GM23248 (cell line): ENCODE results near the gene CXADR. TPM values are rescaled to one million over a fixed set of nuclear protein-coding genes. Genes with fewer than 3 reads are reported as not detected.
"Not testable (repeated sequence)": the region's sequence is repeated elsewhere in the genome, so short reads cannot be mapped to it uniquely, and the experiment has no call there.

Source experiments
- DNase-seq: peaks from one replicate; pipeline ENCODE4 v3.0.0-alpha.2; 2015
- H2AFZ ChIP-seq: fragments of 200-600 bp; sonication (generic); 2 replicates; pipeline ENCODE4 v1.6.1; 2016; ENCODE audit warnings: antibody characterized with exemption
- H3F3A ChIP-seq: fragments of 200-600 bp; sonication (generic); 2 replicates; pipeline ENCODE4 v1.6.1; 2016; ENCODE audit warnings: mild to moderate bottlenecking, antibody characterized with exemption, mixed run types; ENCODE audit not compliant: insufficient read depth
- H3K27ac ChIP-seq: fragments of 200-600 bp; sonication (generic); 2 replicates; pipeline ENCODE4 v1.5.1; 2016; ENCODE audit warnings: mild to moderate bottlenecking
- H3K27me3 ChIP-seq: fragments of 200-600 bp; sonication (generic); replicated peaks from 2 replicates; pipeline ENCODE4 v1.6.1; 2016; ENCODE audit warnings: mild to moderate bottlenecking; ENCODE audit not compliant: insufficient read depth
- H3K36me3 ChIP-seq: fragments of 200-600 bp; sonication (generic); 2 replicates; pipeline ENCODE4 v1.6.1; 2016; ENCODE audit warnings: low read depth, mild to moderate bottlenecking
- H3K4me1 ChIP-seq: fragments of 200-600 bp; sonication (generic); 2 replicates; pipeline ENCODE4 v1.6.1; 2016; ENCODE audit warnings: mild to moderate bottlenecking; ENCODE audit not compliant: insufficient read depth
- H3K4me2 ChIP-seq: fragments of 200-600 bp; sonication (generic); one replicate; pipeline ENCODE4 v1.6.1; 2016; ENCODE audit warnings: mild to moderate bottlenecking; ENCODE audit not compliant: unreplicated experiment
- H3K4me3 ChIP-seq: fragments of 200-600 bp; sonication (generic); 2 replicates; pipeline ENCODE4 v1.5.1; 2016; ENCODE audit warnings: mild to moderate bottlenecking
- H3K79me2 ChIP-seq: fragments of 200-600 bp; sonication (generic); 2 replicates; pipeline ENCODE4 v1.6.1; 2016; ENCODE audit warnings: mild to moderate bottlenecking; ENCODE audit not compliant: insufficient read depth
- H3K9ac ChIP-seq: fragments of 200-600 bp; sonication (generic); 2 replicates; pipeline ENCODE4 v1.6.1; 2016; ENCODE audit warnings: mild to moderate bottlenecking
- H3K9me2 ChIP-seq: fragments of 200-600 bp; sonication (generic); 2 replicates; pipeline ENCODE4 v1.6.1; 2016; ENCODE audit warnings: mixed run types, mild to moderate bottlenecking, moderate library complexity; ENCODE audit not compliant: insufficient read depth
- H3K9me3 ChIP-seq: fragments of 200-600 bp; sonication (generic); one replicate; pipeline ENCODE4 v1.6.1; 2017; ENCODE audit warnings: low read depth
- H4K20me1 ChIP-seq: fragments of 200-600 bp; sonication (generic); 2 replicates; pipeline ENCODE4 v1.6.0; 2016; ENCODE audit not compliant: insufficient read depth
- EZH2 ChIP-seq: fragments of 200-600 bp; sonication (generic); IDR thresholded peaks from 2 replicates; pipeline ENCODE4 v1.6.1; 2018; ENCODE audit warnings: antibody characterized with exemption, mild to moderate bottlenecking; ENCODE audit not compliant: insufficient read depth, poor library complexity, severe bottlenecking
- EZH2phosphoT487 ChIP-seq: fragments of 200-600 bp; sonication (generic); IDR thresholded peaks from 2 replicates; pipeline ENCODE4 v1.6.1; 2018; ENCODE audit warnings: antibody characterized with exemption, moderate library complexity, mild to moderate bottlenecking, low read depth; ENCODE audit not compliant: insufficient read depth
- WGBS, 2 experiments: methylation state at CpG; one replicate each; pipeline ENCODE4 v1.1.6; 2015 to 2017; ENCODE audit warnings: low lambda C conversion rate in 2 of 2, low coverage in 1 of 2; ENCODE audit errors: missing lambda C conversion rate in 2 of 2; 5-methylcytosine and 5-hydroxymethylcytosine counted together
- in situ Hi-C: fragments of 300-500 bp; cut with MboI; formaldehyde crosslinking; loops from 2 replicates; pipeline ENCODE4 v1.15.0; 2020
- polyA plus RNA-seq: library from polyadenylated mRNA; unstranded; fragments of >200 nt; fragmentation: Nextera tagmentation; extraction: Ambion mirVana; gene quantifications from 2 replicates; pipeline ENCODE4 v1.2.1, GENCODE V29; 2016
- total RNA-seq: library from RNA; depleted of rRNA; stranded (reverse); fragments of >200 nt; shearing (Covaris generic); gene quantifications from 2 replicates; pipeline ENCODE4 v1.2.3, GENCODE V29; 2014

The CXADR gene
- total and polyA plus RNA-seq, 2 experiments from 2014 or later = 0.23 TPM; not detected in 1

DNA sequence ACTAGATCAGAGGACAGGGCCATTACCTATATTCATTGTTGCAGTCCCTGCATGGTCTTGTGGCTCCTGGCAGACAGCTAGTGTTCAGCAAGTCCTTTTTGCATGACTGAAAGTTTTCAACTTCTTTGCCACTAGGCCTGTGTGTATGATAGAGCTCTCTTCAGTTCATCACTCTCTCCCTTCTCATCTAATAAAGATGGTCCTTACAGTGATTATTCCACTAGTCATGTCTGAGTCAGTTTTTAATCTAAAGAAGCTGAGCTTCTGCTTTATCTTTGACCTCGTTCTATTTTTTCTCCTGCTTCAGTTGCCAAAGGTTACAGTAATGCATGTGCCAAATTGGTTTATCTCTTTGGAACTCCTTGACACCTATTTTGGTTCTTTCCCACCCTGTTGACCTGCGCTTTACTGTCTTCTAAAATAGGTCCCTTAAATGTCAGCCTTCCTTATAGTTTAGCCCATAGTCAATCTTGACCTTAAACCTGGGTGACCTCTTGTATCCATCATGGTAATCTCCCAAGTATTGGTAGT lies 6.4 kb downstream of the CXADR start:
- Histone ChIP-seq H3K79me2 (no peaks in the 10 kb centered on the region), H3K4me3 (no peak overlapping the region), H3K9ac (no peak overlapping the region), H4K20me1 (no peaks in the 10 kb centered on the region), H3K4me1 (no peaks in the 10 kb centered on the region), H3K4me2 (no peak overlapping the region), H3K27ac (no peak overlapping the region), H3K9me3 (no peaks in the 10 kb centered on the region), H3K36me3 (no peaks in the 10 kb centered on the region), H3K27me3 (peaks cover 24% of the 10 kb centered on the region), H2AFZ (no peak overlapping the region), H3F3A (no peaks in the 10 kb centered on the region), H3K9me2 (no peaks in the 10 kb centered on the region)
- no peak for TF ChIP-seq EZH2
- TF ChIP-seq EZH2phosphoT487 = no peak
- in situ Hi-C loops = no loop called here
- DNase-seq = no peak
- WGBS, 2 experiments = 48 to 69% methylated on average over 2 of the region's 2 CpGs

DNA sequence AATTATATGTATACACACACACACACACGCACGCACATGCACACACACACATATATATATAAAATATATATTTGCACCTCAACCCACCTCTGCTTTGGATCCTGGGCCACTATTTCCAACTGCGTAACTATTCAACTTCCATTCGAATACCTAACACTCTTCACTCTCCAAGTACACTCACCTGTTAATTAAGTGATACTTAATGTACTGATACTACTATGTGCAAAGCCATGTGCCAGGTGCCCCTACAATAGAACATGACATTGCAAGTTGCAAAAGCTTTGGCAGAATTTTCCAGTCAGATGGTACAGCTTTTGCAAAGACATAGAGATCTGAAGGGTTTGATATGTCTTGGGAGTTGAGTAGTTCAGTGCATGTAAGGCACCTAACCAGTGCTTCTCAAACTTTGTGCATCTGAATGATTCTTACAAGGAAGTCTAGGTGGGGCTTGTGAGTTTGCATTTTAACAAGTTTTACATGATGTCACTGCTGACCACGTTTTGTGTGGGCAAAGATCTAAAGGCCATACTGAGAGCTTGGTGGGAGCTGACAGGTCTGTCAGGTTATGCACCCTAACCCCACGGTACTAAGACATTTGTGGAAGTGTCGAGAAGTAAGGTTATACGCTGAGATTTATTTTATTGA lies 7.2 kb downstream of the CXADR start:
- DNase-seq = no peak

DNA sequence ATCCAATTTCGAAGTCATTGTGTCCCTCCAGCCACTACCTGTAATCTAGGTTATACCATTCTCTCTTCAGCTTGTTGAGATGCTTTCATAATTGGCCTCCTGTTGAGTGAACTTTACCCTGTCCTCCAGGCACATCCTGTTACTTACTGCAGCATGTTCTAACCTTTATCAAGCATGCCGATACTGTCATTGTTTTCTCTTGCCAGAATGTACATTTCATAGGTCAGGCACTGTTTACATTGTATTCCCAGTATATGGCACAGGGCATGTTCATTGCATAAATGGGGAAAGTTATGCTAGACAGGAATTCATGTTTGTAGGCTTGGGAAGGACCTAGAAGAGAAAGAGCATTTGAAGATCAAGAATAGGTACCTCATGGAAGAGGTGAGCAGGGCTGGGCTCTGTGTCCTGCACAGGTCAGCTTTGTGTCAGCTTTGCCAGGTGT lies 10.2 kb downstream of the CXADR start:
- H3K4me2 ChIP-seq = no peak overlapping the region
- H3K4me3 ChIP-seq = no peak overlapping the region
- in situ Hi-C loops = no loop called here
- H3K4me1 ChIP-seq = no peaks in the 10 kb centered on the region
- no peak for DNase-seq
- no peak overlapping the region for H2AFZ ChIP-seq
- no peak overlapping the region for H3K27ac ChIP-seq
- H3K36me3 ChIP-seq = no peaks in the 10 kb centered on the region
- H3K9me2 ChIP-seq = no peaks in the 10 kb centered on the region
- TF ChIP-seq EZH2phosphoT487 (no peak), EZH2 (no peak)
- 52 to 64% methylated on average over 2 of the region's 2 CpGs for WGBS, 2 experiments
- H3K9ac ChIP-seq = no peak overlapping the region
- no peaks in the 10 kb centered on the region for H3K9me3 ChIP-seq
- H3F3A ChIP-seq = no peaks in the 10 kb centered on the region
- no peaks in the 10 kb centered on the region for H4K20me1 ChIP-seq
- H3K79me2 ChIP-seq = no peaks in the 10 kb centered on the region
- H3K27me3 ChIP-seq = peaks cover 8% of the 10 kb centered on the region; the same call in 1 of the 2 replicates

More for the DNA sequence above, 7.2 kb downstream of the CXADR start:
- Histone ChIP-seq H3K4me3 (no peak overlapping the region), H3K79me2 (no peaks in the 10 kb centered on the region), H3K9me2 (no peaks in the 10 kb centered on the region), H3K27ac (no peak overlapping the region), H4K20me1 (no peaks in the 10 kb centered on the region), H3F3A (no peaks in the 10 kb centered on the region), H3K9ac (no peak overlapping the region), H3K4me2 (no peak overlapping the region), H3K36me3 (no peaks in the 10 kb centered on the region), H3K4me1 (no peaks in the 10 kb centered on the region), H2AFZ (no peak overlapping the region), H3K9me3 (no peaks in the 10 kb centered on the region), H3K27me3 (peaks cover 23% of the 10 kb centered on the region; the same call in 1 of the 2 replicates)
- in situ Hi-C loops = no loop called here
- 61 to 62% methylated on average over 8 of the region's 8 CpGs for WGBS, 2 experiments
- TF ChIP-seq EZH2 = no peak
- TF ChIP-seq EZH2phosphoT487 = no peak

DNA sequence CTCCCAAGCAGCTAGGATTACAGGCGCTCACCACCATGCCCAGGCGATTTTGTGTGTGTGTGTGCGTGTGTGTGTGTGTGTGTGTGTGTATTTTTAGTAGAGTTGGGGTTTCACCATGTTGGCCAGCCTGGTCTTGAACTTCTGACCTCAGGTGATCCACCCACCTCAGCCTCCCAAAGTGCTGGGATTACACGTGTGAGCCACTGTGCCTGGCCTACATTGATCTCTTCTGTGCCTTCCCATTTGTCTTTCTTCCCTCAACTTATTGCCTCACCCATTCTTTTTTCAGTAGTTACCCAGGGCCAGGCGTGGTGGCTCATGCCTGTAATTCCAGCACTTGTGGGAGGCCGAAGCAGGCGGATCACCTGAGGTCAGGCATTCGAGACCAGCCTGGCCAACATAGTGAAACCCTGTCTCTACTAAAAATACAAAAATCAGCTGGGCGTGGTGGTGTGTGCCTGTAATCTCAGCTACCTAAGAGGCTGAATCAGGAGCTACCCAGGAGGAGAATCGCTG lies 11.2 kb downstream of the CXADR start:
- H3K9me2 ChIP-seq, H3K9ac ChIP-seq, H3K4me1 ChIP-seq, H3K27ac ChIP-seq, H3K36me3 ChIP-seq, H3K9me3 ChIP-seq, H3K27me3 ChIP-seq, H4K20me1 ChIP-seq, in situ Hi-C loops, DNase-seq, H3K4me3 ChIP-seq, H3F3A ChIP-seq, H2AFZ ChIP-seq, H3K4me2 ChIP-seq, H3K79me2 ChIP-seq: not testable (repeated sequence)
- 46 to 66% methylated on average over 10 of the region's 10 CpGs for WGBS, 2 experiments
